ENCODE data around the gene CACNG4. TPM values are rescaled to one million over a fixed set of nuclear protein-coding genes. Genes with fewer than 3 reads are reported as not detected.
"Not testable (repeated sequence)": the region's sequence is repeated elsewhere in the genome, so short reads cannot be mapped to it uniquely, and the experiment has no call there.

Gene CACNG4
- total RNA-seq, 1 donor from 2014 or later, result not detected

DNA sequence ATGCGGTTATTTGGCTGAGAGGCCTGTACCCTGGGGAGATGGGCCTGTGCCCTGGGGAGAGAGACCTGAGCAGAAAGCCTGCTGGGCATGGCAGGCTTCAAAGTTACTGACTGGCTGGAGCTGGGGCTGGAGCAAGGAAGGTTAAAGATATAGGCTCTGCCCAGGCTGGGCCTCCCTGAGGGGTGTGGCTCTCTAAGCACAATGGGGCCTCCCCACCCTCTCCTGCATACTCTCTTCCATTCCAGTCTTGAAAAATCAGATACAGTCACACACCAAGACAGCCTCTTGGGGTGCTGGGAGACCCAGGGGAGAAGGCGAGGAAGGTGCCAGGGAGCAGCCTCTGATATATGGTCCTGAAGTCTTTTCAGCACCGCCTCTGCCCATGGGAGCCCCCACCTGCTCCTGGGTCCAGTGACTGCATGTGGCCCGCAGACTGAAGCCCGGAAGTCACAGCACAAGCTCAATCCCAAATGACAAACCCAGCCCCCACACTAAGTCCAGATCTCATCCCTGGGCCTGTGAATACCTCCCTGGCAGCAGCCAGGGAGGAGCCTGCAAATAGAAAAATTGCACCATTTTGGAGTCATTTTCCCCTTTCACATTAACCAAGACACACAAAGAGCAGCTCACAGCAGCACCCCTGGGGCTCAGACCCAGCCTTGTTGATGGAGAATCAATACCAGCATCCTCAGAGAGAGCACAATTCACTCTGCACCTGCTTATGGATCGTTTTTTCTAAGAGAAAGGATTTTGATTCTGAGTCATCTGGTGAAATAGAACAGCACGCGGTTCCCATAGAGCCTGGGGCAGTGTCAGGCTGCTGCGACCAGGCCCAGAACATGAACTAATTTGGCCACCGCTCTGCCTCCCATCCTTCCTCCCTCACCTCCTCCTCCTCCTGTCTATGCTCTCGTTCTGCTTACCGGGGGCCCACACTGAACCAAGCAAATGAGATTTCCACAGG lies 54.2 kb downstream of the CACNG4 start:
- DNase-seq, result no peak

GRCh38 chr17:67019809-67020208 lies 55.3 kb downstream of the CACNG4 start:
- DNase-seq, result no peak

- DNase-seq, result no peak
These were observed 55.8 kb downstream of the CACNG4 start for GRCh38 chr17:67020293-67020766.

- no peak for DNase-seq
These were observed 56.7 kb downstream of the CACNG4 start for GRCh38 chr17:67021196-67021595.

DNA sequence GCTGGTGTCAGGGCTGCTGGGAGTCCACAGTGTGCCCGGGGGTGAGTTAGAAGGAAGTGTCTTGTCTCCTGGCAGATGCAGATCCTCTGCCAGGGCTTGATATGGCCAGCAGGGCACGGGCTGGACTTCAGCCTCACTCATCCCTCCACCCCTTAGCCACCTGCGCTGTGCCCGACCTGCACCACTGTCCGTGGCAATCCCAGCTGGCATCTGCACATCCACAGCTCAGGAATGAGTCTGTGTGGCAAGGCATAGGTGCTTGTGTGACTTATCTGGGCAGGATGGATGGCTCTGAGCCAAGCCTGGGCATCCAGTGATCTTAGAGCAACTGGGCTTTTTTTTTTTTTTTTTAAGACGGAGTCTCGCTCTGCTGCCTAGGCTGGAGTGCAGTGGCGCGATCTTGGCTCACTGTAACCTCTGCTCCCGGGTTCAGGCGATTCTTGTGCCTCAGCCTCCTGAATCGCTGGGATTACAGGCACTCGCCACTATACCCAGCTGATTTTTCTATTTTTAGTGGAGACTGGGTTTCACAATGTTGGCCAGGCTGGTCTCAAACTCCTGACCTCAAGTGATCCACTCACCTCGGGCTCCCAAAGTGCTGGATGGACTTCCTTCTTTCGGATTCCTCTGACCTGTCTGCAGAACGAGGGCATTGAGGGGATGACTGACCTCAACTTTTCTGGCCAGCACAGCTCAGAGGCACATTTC lies 57.4 kb downstream of the CACNG4 start:
- no peak for DNase-seq

- no peak for DNase-seq
These were observed 57.9 kb downstream of the CACNG4 start for GRCh38 chr17:67022451-67022810.

- no peak for DNase-seq
These were observed 60.2 kb downstream of the CACNG4 start for GRCh38 chr17:67024736-67025135.

DNA sequence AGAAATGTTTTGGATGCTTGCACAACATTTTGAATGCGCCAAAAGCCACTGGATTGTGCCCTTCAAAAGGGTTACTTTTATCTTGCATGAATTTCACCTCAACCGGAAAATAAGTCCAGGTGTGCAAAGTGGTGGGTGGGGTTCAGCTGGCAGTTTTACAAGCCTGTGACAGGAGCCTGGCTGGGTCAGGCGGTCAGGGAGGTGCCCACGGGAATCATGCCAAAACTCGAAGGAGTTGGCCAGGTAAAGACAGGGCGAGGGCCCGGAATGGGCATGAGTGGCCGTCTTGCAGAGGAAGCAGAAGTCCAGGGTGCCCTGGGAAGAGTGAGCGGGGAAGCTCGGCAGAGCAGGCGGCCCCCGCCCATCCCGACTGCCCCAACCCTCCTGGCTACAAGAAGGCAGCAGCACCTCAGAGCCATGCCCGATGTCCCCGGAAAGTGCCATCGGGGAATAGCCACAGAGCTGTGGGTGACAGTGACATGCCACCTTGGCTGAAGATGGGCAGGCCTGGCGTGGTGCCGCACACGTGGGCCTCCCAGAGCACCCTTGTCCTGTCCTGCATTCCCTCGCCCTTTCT lies 60.8 kb downstream of the CACNG4 start:
- no peak for DNase-seq

GRCh38 chr17:67026341-67026740 lies 61.8 kb downstream of the CACNG4 start:
- no peak for DNase-seq

GRCh38 chr17:67027031-67027628 lies 62.6 kb downstream of the CACNG4 start:
- DNase-seq, result no peak

DNA sequence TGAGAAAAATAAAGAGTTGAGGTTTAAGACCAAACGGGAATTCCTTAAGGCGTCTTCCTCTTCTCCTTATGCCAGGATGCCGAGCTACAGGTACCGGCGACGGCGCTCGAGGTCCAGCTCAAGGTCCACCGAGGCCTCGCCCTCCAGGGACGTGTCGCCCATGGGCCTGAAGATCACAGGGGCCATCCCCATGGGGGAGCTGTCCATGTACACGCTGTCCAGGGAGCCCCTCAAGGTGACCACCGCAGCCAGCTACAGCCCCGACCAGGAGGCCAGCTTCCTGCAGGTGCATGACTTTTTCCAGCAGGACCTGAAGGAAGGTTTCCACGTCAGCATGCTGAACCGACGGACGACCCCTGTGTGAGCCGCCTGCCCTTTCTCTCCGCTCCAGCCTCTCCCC lies 66.1 kb downstream of the CACNG4 start:
- no peak for DNase-seq

DNA sequence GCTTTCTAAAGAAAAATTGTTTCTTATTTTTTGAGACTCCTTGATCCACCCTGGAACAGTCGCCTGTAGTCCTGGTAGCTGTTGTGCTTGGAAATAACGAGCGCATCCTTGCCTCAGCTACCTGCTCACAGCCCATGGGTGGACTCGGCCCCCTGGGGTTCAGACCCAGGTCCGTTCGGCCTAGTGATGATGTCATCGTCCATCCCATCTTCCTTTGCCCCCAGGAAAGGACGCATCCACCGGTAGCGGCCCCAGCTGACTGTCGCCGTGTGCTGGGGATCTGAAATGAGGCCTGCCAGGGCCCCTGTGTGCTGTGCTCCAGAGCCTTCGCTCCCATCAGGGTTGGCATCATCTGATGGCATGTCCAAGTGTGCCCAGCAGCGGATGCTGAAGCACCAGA lies 67.9 kb downstream of the CACNG4 start:
- no peak for DNase-seq

- DNase-seq, result no peak
These were observed 68.5 kb downstream of the CACNG4 start for GRCh38 chr17:67032985-67033384.

DNA sequence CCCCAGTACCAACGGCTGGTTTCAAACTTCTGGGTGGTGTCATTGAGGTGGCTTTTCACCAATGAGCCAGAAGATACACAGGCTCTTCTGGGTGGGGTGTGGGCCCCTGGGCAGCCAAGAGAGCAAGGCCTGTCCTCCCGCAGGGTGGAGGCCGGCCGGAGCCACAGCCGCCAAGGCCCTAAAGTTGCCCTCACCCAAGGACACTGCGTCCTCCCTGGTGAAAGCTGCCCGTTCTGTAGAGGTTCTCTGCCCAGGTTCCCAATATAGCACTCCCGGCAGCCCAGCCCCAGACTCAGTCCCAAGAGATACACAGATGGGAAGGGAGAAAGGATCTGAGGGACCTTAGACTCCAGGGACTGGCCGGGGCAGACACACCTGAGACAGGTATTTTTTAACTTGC lies 69.1 kb downstream of the CACNG4 start:
- no peak for DNase-seq

- DNase-seq, result no peak
These were observed 70.9 kb downstream of the CACNG4 start for GRCh38 chr17:67035131-67036083.

- no peak for DNase-seq
These were observed 74.4 kb downstream of the CACNG4 start for GRCh38 chr17:67038861-67039365.

GRCh38 chr17:67040652-67041051 lies 76.1 kb downstream of the CACNG4 start:
- DNase-seq, result no peak

GRCh38 chr17:67041119-67041518 lies 76.6 kb downstream of the CACNG4 start:
- DNase-seq, result not testable (repeated sequence)

DNA sequence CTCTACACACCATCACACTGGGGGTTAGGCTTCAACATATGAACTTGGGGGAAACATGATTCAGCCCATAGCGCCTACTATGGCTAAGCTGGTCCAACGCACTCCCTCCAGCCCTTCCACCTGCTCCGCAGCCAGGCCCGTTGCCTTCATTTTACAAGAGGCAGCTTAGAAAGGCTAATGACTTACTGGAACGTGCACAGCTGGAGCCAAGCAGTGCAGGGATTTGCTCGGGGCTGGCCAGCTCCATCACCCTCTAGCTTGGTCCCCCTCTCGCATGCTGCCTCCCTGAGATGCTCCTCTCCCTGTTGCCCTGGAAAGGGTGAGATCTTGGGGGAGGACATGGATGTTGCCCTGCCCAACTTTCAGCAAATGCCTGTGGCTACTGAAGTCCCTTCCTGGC lies 77.0 kb downstream of the CACNG4 start:
- DNase-seq, result no peak

DNA sequence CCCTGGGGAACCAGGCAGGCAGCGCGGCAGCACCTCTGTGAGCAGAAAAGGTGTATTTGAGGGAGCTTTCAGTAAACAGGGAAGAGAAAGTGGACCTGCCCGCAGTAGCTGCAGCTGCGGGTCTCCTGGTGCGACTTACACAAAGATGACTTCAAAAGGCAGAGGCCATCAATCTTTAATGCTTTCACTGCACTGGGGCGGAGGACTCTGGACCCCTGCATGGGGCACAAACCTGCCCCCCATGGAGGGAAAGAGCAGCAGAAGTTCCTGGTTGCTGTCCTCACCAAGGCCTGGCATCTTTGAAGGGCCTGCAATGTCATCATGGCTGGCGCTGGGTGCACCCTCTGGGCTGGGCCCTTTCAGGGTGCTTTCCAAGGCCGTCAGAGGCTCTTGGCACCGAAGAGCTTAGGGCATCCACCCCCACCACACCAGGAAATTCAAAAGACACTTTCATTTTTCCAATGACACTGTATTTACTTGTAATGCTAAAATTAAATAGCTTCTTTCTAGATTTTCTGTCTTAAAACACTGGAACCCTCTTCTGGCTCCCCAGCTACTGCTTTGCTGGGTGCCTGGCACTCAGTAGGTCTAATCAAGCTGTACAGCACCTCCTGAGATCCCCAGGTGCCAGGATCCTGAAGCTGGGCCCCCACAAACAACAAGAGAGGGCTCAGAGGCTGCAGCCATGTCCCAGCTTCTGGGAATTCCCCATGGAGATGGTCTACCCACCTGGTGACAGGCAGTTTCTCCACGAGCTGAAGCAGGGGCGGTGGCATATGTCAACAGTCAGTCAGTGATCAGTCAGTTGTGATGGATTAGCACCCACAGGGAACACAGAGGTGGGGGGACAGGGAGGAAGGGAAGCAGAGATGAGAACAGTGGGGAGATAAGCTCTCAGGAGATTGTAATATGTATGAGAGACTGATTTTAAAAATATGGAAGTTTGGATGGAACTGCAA lies 77.7 kb downstream of the CACNG4 start:
- DNase-seq, result no peak

Measured in dermis blood vessel endothelial cell (primary cell).